GM19240 (cell line): ENCODE measurements around the gene ROBO1.
"Not testable (repeated sequence)": the region's sequence is repeated elsewhere in the genome, so short reads cannot be mapped to it uniquely, and the experiment has no call there.

Experiments used
- DNase-seq: peaks from one replicate; pipeline ENCODE4 v3.0.0; 2011; ENCODE audit warnings: low spot score; ENCODE audit not compliant: insufficient read length

The ROBO1 gene

GRCh38 chr3:78750291-78750690 is 1017.5 kb downstream of the ROBO1 start:
- not testable (repeated sequence) for DNase-seq

- no peak for DNase-seq
Observed at GRCh38 chr3:78749056-78749455, 1018.7 kb downstream of the ROBO1 start.

GRCh38 chr3:78745847-78746246 is 1022.0 kb downstream of the ROBO1 start:
- DNase-seq, result no peak

GRCh38 chr3:78742491-78742890 is 1025.3 kb downstream of the ROBO1 start:
- no peak for DNase-seq

GRCh38 chr3:78742041-78742440 is 1025.8 kb downstream of the ROBO1 start:
- DNase-seq, result no peak

DNA sequence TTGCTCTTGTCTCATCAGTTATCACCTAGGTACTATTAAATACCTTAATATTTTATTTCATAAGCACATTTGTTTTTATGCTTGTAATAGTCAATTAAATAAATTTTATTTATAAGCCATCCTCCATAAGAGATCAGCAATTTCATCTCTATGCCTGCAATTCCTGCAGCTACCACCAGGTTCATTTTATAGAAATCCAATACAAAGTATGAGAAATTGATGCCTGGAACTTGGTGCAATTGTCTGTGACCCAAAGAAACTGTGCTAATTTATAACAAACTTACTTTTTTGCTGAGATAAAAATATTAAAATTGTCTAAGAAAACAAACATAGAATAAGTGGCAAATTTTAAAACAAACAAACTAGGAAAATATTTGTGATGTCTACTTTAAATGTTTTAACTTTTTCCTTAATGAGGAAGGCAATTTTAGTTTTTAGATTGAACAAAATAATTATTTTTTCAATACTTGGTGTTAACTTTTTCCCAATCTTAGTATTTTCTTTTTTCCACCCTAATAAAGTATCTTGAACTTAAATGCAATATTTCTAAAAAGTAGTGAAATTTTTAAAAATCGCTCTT is 1026.6 kb downstream of the ROBO1 start:
- no peak for DNase-seq

DNA sequence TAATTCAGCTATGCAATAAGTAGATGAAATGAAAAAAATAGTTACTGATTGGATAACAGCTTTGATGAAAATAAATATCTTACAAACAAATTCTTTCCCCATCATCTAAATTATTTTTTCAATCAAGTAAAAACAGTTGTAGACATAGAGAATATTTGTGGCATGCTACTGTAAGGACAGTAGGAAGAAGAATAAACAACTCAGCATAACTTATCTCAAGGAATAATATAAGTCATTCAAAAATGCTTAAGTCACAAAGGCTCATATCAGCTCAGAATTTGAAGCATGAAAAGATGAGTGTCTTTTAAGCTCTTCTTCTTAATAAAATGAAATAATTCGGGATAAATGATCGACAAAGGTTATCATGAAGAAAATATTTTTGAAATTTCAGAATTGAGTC is 1029.0 kb downstream of the ROBO1 start:
- no peak for DNase-seq

- DNase-seq, result no peak
Observed at GRCh38 chr3:78737988-78738387, 1029.8 kb downstream of the ROBO1 start.

DNA sequence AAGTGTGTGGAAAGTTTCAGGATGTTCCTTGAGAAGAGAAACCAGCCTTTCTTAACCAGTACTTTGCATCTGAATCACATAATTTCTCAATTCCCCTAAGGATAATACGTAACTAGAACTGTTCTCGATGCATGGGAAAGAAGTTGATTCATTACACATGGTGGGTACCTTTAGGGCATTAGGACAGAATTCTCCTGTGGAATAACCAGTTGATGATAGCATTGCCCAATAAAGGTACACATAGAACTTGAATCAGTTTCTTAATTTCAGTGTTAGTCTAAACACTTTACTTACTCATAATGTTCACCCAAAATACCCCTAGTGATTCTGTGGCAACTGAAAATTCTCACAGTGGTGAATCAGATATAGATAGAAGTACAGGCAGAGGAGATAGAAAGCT is 1030.9 kb downstream of the ROBO1 start:
- no peak for DNase-seq

DNA sequence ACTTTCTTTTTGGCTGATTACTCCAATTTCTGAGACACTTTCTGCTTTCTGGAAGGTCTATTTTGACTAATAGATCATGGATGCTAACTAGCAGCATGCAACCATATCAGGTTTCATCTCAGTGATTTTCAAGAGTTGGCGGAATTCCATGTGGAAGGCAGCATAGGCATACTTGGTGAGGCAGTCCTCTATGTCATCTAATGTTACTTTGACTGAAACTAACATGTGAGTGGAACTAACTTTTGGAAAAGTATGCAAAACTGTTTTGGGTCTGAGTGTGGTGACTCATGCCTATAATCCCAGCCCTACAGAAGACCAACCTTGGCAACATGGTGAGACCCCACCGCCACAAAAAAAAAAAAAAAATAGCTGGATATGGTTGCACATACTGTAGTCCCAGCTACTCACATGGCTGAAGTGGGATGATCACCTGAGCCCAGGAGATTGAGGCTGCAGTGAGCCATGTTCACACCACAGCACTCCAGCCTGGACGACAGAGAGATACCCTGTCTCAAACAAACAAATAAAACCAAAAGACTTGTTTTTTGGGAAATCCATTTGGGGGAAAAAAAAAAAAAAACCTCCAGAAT is 1033.7 kb downstream of the ROBO1 start:
- DNase-seq, result no peak

GRCh38 chr3:78732893-78733292 is 1034.9 kb downstream of the ROBO1 start:
- no peak for DNase-seq

- no peak for DNase-seq
Observed at GRCh38 chr3:78732471-78732870, 1035.3 kb downstream of the ROBO1 start.

DNA sequence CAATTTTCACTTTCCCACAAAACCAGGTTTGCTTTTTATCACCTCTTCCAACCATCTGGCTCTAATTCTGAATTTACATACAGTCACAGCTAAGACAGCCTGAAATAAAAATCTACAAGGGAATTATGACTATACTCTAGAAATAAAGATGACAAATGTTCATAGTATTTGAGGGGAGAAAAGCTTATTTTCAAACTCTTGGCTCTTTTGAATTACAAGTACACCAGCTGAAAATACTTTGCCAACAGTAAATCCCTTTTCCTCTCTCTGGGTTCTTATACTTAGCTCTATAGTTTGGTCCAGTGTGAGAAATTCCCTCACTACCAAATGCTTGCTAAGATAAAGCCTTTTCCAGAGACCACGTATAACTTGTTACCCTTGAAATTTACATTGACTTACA is 1037.9 kb downstream of the ROBO1 start:
- no peak for DNase-seq

DNA sequence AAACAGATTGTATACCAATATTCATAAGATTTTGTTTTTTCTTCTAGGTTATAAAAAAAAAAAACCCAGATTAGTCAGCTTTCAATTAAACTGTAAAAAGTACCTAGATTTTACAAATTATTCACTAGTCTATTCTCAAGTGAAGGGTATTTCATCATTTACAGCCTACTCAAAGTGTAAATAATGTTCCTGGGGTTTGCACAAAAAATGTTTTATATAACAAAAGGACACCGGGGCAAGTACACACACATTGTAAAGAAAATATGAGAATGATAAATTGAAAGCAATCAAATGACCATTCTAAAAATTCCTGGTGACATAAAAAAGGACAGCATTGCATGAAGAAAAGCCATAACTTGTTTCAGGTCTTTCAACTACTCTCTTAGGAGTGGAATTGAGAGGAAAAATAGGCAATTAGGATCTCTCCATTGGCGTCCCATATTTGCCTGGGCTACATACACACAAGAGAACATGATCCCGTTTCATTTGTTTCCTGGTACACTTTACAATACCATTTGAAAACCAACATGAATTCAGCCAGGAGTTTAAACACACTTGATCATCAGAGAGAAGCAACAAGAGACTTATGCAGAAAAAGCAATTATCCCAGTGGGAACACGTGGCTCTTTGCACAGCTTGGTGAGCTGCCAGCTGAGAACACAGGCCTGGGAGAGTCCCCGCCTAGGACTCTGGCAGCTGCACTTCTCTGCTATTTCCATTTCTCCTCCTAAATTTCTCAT is 1039.2 kb downstream of the ROBO1 start:
- DNase-seq, result no peak

- no peak for DNase-seq
Observed at GRCh38 chr3:78726545-78726944, 1041.3 kb downstream of the ROBO1 start.

- DNase-seq, result no peak
Observed at GRCh38 chr3:78725703-78726246, 1042.0 kb downstream of the ROBO1 start.

DNA sequence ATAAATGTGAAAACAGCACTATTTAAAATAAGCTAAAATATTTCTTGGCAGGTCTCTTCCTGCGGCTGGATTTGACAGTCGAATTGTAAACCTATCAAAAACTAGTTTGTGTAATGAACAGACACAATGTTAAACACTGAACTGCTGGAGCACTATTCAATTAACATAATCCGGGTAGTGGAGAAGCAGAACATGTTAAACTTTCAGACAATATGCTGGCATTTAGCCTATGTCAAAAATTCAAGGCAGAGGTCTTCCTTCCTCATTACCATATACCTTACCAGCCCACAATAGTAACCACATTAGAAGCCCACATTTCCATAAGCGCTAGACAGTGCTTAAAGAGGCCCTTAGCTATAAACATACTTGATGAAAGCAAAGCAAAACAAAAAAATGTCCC is 1042.9 kb downstream of the ROBO1 start:
- DNase-seq, result no peak

- DNase-seq, result not testable (repeated sequence)
Observed at GRCh38 chr3:78724364-78724763, 1043.4 kb downstream of the ROBO1 start.

DNA sequence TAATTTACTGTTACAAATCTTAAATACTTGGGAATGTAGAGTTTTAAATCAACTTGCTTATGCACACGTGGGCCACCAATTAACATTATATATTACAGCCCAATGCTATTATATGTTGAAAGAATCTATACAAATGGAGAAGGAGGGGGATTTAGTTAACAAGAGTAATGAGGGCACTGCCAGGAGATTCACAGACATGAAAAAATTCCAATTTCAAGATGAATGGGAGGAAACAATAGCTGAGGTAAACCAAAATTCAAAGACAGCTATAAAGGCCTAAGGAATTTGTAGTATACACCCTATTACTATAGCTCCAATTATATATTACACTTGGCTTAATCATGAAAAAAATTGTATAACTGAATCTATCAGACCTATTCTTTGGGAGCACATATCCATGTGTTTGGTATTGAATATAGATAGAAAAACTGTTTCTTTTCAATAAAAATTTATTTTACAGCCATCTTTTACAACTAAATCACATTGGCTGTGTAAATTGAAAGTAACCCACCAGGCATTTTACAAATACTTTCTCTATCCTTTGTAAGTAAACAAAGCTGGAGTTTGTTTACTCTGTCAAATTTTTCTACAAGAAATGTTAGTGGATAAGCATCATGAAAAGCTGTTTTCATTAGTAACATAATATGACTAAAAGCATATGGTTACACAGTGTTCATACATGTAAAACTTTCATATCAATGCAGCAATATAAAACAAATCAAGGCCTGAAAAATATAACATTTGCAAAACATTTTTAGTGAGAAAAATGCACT is 1045.8 kb downstream of the ROBO1 start:
- DNase-seq, result no peak

- DNase-seq, result no peak
Observed at GRCh38 chr3:78718707-78719106, 1049.1 kb downstream of the ROBO1 start.

DNA sequence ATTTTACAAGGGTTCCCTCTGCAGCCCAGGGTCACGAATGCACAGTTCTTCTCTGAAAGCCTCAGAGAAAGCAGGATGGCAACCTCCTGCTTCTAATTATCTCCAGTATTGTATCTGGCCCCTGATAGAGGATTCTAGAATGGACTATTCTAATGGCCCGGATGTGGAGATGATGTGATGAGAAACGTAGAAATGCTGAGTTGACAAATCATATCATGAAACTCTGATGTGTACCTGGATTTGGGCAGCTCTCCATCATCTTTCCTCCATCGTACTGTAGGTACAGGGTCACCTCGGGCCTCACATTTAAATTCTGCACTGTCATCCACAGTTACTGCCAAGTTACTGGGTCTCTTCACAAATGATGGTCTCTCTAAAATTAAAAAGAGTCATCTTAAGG is 1050.8 kb downstream of the ROBO1 start:
- DNase-seq, result no peak

DNA sequence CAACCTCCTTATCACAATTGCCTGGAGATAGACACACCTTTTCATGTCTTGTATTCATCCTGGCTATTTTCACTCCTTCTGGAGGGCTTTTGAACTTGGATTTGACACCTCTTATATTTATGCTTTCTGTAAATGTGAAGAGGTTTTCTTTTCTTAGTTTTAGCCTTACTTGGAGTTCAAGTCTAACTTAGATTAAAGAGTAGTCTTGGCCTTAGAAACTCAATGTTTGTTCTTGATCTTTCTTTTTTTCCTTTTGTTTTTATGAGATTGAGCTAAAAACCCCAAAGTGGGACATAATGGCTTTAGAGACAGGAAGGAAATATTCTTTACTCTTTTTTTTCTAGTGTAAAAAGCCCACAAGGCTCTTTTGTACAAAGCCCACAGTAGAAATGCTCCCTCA is 1054.9 kb downstream of the ROBO1 start:
- DNase-seq, result no peak
